GM12878 (cell line): Measurements from ENCODE around the gene EPM2AIP1.

Source experiments
- DPF2 ChIP-seq: fragments of 450-650 bp; IDR thresholded peaks from 2 replicates; pipeline ENCODE4 v1.6.1; 2017; ENCODE audit warnings: mild to moderate bottlenecking
- SREBF2 ChIP-seq: IDR thresholded peaks from 2 replicates; pipeline ENCODE4 v1.6.1; 2012; ENCODE audit warnings: mild to moderate bottlenecking, low read length

- TF ChIP-seq DPF2 (no peak), SREBF2 (no peak)
Measured at GRCh38 chr3:36964817-36965216, 28.1 kb downstream of the EPM2AIP1 start.
